ENCODE measurements around the gene NID1.

GRCh38 chr1:236000781-236001180, 64.1 kb downstream of the NID1 start:
- TF ChIP-seq CTCF (conservative IDR thresholded peaks at IDR 0.05; ENCODE audit: low read depth, low read length) (no peak), RFX5 (IDR thresholded peaks at IDR 0.05; ENCODE audit: low read depth, low read length) (no peak), MAZ (IDR thresholded peaks at IDR 0.05; ENCODE audit: borderline replicate concordance, low read depth, low read length) (no peak), SMC3 (IDR thresholded peaks at IDR 0.05; ENCODE audit: low read depth, low read length) (no peak), POLR2A (IDR thresholded peaks at IDR 0.05; ENCODE audit: low read depth, low read length) (no peak), FOS (IDR thresholded peaks at IDR 0.05; ENCODE audit: low read depth, low read length) (no peak), RAD21 (IDR thresholded peaks at IDR 0.05; ENCODE audit: low read length) (no peak), CEBPB (IDR thresholded peaks at IDR 0.05; ENCODE audit: low read depth, low read length) (no peak), MXI1 (IDR thresholded peaks at IDR 0.05; ENCODE audit: borderline replicate concordance, low read depth, low read length) (no peak), ELK1 (IDR thresholded peaks at IDR 0.05; ENCODE audit: borderline replicate concordance, low read depth, low read length) (no peak), USF2 (IDR thresholded peaks at IDR 0.05; ENCODE audit: low read depth, low read length) (no peak)
